CD4-positive, alpha-beta memory T cell (primary cell): ENCODE data around the gene CCDC170. TPM values are rescaled to one million over a fixed set of nuclear protein-coding genes. Genes with fewer than 3 reads are reported as not detected.

Source experiments
- CTCF ChIA-PET: fragments of 350-600 bp; sonication (Branson Sonifier 250); formaldehyde crosslinking; loops from one replicate; lab custom pipeline; 2021; ENCODE audit warnings: inconsistent platforms; ENCODE audit not compliant: partially characterized antibody; lab: Charles Lee
- POLR2A ChIA-PET: fragments of 350-600 bp; sonication (Branson Sonifier 250); formaldehyde crosslinking; loops from one replicate; lab custom pipeline; 2021; ENCODE audit not compliant: partially characterized antibody; lab: Charles Lee
- DNase-seq, 5 donors: peaks; one replicate each; pipeline versions ENCODE4 v3.0.0 to v3.0.0-alpha.2; 2020 to 2022; ENCODE audit warnings: mixed read lengths in 1 of 5
- H3K27ac ChIP-seq: one replicate; pipeline ENCODE4 v1.7.0; 2013; ENCODE audit warnings: low read depth, low read length
- H3K27me3 ChIP-seq: 2 replicates; pipeline ENCODE4 v1.7.0; 2013; ENCODE audit warnings: mild to moderate bottlenecking, low read length, moderate library complexity; ENCODE audit not compliant: insufficient read depth
- H3K36me3 ChIP-seq: 2 replicates; pipeline ENCODE4 v1.7.0; 2013; ENCODE audit warnings: mild to moderate bottlenecking, low read length, moderate library complexity; ENCODE audit not compliant: insufficient read depth
- H3K4me1 ChIP-seq: 2 replicates; pipeline ENCODE4 v1.7.0; 2013; ENCODE audit warnings: mild to moderate bottlenecking, low read length, moderate library complexity; ENCODE audit not compliant: insufficient read depth
- H3K4me3 ChIP-seq, 2 donors: one replicate each; pipeline ENCODE4 v1.7.0; 2013; ENCODE audit warnings: low read length in 2 of 2, mild to moderate bottlenecking in 1 of 2
- H3K9me3 ChIP-seq, 2 donors: one replicate each; pipeline ENCODE4 v1.7.0; 2013; ENCODE audit warnings: low read length in 2 of 2, control low read depth in 1 of 2; ENCODE audit not compliant: control insufficient read depth in 1 of 2
- H3K27ac Mint-ChIP-seq, 7 donors: one replicate each; pipeline ENCODE4 v1.8.0; 2020 to 2021; ENCODE audit warnings: mixed read lengths in 7 of 7, mild to moderate bottlenecking in 6 of 7, inconsistent platforms in 3 of 7, moderate library complexity in 3 of 7
- H3K27me3 Mint-ChIP-seq, 2 donors: one replicate each; pipeline ENCODE4 v1.8.0; 2020 to 2021; ENCODE audit warnings: mixed read lengths in 2 of 2
- H3K36me3 Mint-ChIP-seq, 2 donors: one replicate each; pipeline ENCODE4 v1.8.0; 2020 to 2021; ENCODE audit warnings: mixed read lengths in 2 of 2, inconsistent platforms in 1 of 2, mild to moderate bottlenecking in 1 of 2
- H3K4me1 Mint-ChIP-seq, 4 donors: one replicate each; pipeline ENCODE4 v1.8.0; 2020 to 2021; ENCODE audit warnings: mixed read lengths in 4 of 4, mild to moderate bottlenecking in 1 of 4
- H3K4me3 Mint-ChIP-seq, 8 donors: one replicate each; pipeline ENCODE4 v1.8.0; 2020 to 2021; ENCODE audit warnings: mixed read lengths in 8 of 8, mild to moderate bottlenecking in 7 of 8, moderate library complexity in 6 of 8, inconsistent platforms in 3 of 8
- H3K9me3 Mint-ChIP-seq, 8 donors: one replicate each; pipeline ENCODE4 v1.8.0; 2020 to 2021; ENCODE audit warnings: mixed read lengths in 8 of 8, mild to moderate bottlenecking in 5 of 8, inconsistent platforms in 3 of 8, moderate library complexity in 1 of 8
- intact Hi-C: fragments of 100-400 bp; cut with micrococcal nuclease; formaldehyde crosslinking; loops from one replicate; pipeline ENCODE4 v1.15.1; 2023
- polyA plus RNA-seq, 2 donors: library from polyadenylated mRNA; unstranded; fragments of 300-500 nt; fragmentation: Illumina TruSeq; gene quantifications; one replicate each; pipeline ENCODE4 v1.2.3, GENCODE V29; 2021
- total RNA-seq, 2 experiments: library from RNA; stranded (reverse); gene quantifications; one replicate each; pipeline ENCODE4 v1.2.3, GENCODE V29; 2021

Gene CCDC170
- total and polyA plus RNA-seq, 4 experiments from 2014 or later, result 0.11 to 0.23 TPM; not detected in 2

- peaks cover 4 to 9% of the 10 kb centered on the region in 2 donors for H3K27me3 Mint-ChIP-seq
- no peaks in the 10 kb centered on the region for H3K4me1 ChIP-seq
- intact Hi-C loops, result no loop called here
- H3K36me3 Mint-ChIP-seq, result peaks cover 3% of the 10 kb centered on the region in 2 donors
- DNase-seq, result no peak
- ChIA-PET POLR2A (no interaction called here), CTCF (no interaction called here)
- H3K27me3 ChIP-seq, result no peaks in the 10 kb centered on the region
- H3K36me3 ChIP-seq, result no peaks in the 10 kb centered on the region
- H3K4me3 ChIP-seq, result no peak overlapping the region
- no peaks in the 10 kb centered on the region for H3K9me3 ChIP-seq
- H3K4me1 Mint-ChIP-seq, result no peaks in the 10 kb centered on the region
- H3K4me3 Mint-ChIP-seq, result no peak overlapping the region
- H3K27ac ChIP-seq, result no peak overlapping the region
- no peak overlapping the region for H3K27ac Mint-ChIP-seq
- H3K9me3 Mint-ChIP-seq, result peaks cover 3 to 50% (median 37%) of the 10 kb centered on the region in 8 donors
Observed at GRCh38 chr6:151523034-151523433, 29.2 kb downstream of the CCDC170 start.

GRCh38 chr6:151524059-151524458, 30.2 kb downstream of the CCDC170 start:
- Mint-ChIP-seq H3K9me3 (peaks cover 0 to 42% (median 27%) of the 10 kb centered on the region in 8 donors), H3K27ac (no peak overlapping the region), H3K36me3 (no peaks in the 10 kb centered on the region), H3K27me3 (peaks cover 4 to 13% of the 10 kb centered on the region in 2 donors), H3K4me1 (no peaks in the 10 kb centered on the region), H3K4me3 (no peak overlapping the region)
- no peak overlapping the region for H3K27ac ChIP-seq
- H3K27me3 ChIP-seq, result no peaks in the 10 kb centered on the region
- no peaks in the 10 kb centered on the region for H3K4me1 ChIP-seq
- H3K4me3 ChIP-seq, result no peak overlapping the region
- intact Hi-C loops, result no loop called here
- no peaks in the 10 kb centered on the region for H3K9me3 ChIP-seq
- H3K36me3 ChIP-seq, result no peaks in the 10 kb centered on the region
- DNase-seq, result no peak
- ChIA-PET POLR2A (no interaction called here), CTCF (no interaction called here)

DNA sequence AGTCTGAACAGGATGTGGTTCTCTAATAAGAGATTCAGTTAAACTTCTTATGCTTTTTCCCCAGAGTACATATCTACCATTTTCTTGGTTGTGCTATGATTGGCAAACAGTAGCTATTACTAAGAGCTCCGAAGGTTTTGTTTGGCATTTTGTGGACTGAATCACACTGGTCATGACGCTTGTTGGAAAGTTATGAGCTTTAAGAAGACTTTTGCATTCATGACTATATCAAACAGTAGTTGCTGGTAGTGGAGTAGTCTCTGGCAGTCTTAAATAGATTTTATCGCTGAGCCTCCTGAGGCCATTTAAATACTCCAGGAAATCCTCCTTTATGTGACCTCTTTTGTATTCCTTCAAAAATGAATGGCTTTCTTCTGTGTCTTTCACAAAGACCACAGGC, 40.8 kb downstream of the CCDC170 start:
- no peak overlapping the region for H3K27ac Mint-ChIP-seq
- intact Hi-C loops, result no loop called here
- ChIA-PET CTCF (no interaction called here), POLR2A (no interaction called here)
- H3K27me3 ChIP-seq, result no peaks in the 10 kb centered on the region
- peaks cover 0 to 9% (median 4%) of the 10 kb centered on the region in 8 donors for H3K9me3 Mint-ChIP-seq
- H3K4me1 Mint-ChIP-seq, result no peaks in the 10 kb centered on the region
- no peak overlapping the region for H3K4me3 Mint-ChIP-seq
- no peak for DNase-seq
- peaks cover 0 to 1% of the 10 kb centered on the region in 2 donors for H3K9me3 ChIP-seq
- H3K36me3 ChIP-seq, result no peaks in the 10 kb centered on the region
- no peak overlapping the region for H3K27ac ChIP-seq
- no peaks in the 10 kb centered on the region for H3K36me3 Mint-ChIP-seq
- H3K4me3 ChIP-seq, result no peak overlapping the region
- H3K4me1 ChIP-seq, result no peaks in the 10 kb centered on the region
- peaks cover 3 to 7% of the 10 kb centered on the region in 2 donors for H3K27me3 Mint-ChIP-seq

- intact Hi-C loops, result no loop called here
- no peak overlapping the region for H3K27ac Mint-ChIP-seq
- Histone ChIP-seq H3K27ac (no peak overlapping the region), H3K4me3 (no peak overlapping the region), H3K4me1 (no peaks in the 10 kb centered on the region), H3K27me3 (no peaks in the 10 kb centered on the region), H3K9me3 (peaks cover 0 to 7% of the 10 kb centered on the region in 2 donors), H3K36me3 (no peaks in the 10 kb centered on the region)
- no peak for DNase-seq
- H3K4me3 Mint-ChIP-seq, result no peak overlapping the region
- no peaks in the 10 kb centered on the region for H3K4me1 Mint-ChIP-seq
- CTCF ChIA-PET, result no interaction called here
- H3K9me3 Mint-ChIP-seq, result peaks cover 2 to 16% (median 11%) of the 10 kb centered on the region in 8 donors
- POLR2A ChIA-PET, result no interaction called here
- peaks cover 3 to 6% of the 10 kb centered on the region in 2 donors for H3K27me3 Mint-ChIP-seq
- no peaks in the 10 kb centered on the region for H3K36me3 Mint-ChIP-seq
Observed at GRCh38 chr6:151535476-151536187, 41.8 kb downstream of the CCDC170 start.

DNA sequence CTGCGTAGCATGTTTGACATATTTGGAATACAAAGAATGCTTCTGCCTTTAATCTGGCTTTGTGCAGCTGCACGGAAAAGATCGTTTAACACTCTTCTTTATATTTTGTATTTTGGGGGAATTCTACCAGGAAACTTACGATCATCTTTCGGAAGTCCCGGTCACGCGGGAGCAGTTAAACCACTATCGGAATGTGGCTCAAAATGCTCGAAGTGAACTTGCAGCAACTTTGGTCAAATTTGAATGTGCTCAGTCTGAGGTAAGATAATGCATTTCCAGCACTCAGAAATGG, 42.3 kb downstream of the CCDC170 start:
- H3K4me3 ChIP-seq, result no peak overlapping the region
- H3K27ac ChIP-seq, result no peak overlapping the region
- ChIA-PET POLR2A (no interaction called here), CTCF (no interaction called here)
- no peaks in the 10 kb centered on the region for H3K4me1 Mint-ChIP-seq
- no peak overlapping the region for H3K27ac Mint-ChIP-seq
- H3K4me1 ChIP-seq, result no peaks in the 10 kb centered on the region
- H3K9me3 ChIP-seq, result peaks cover 0 to 7% of the 10 kb centered on the region in 2 donors
- no peak for DNase-seq
- intact Hi-C loops, result no loop called here
- no peaks in the 10 kb centered on the region for H3K36me3 ChIP-seq
- peaks cover 0 to 4% of the 10 kb centered on the region in 2 donors for H3K36me3 Mint-ChIP-seq
- H3K9me3 Mint-ChIP-seq, result peaks cover 5 to 19% (median 15%) of the 10 kb centered on the region in 8 donors
- no peaks in the 10 kb centered on the region for H3K27me3 ChIP-seq
- peaks cover 1 to 6% of the 10 kb centered on the region in 2 donors for H3K27me3 Mint-ChIP-seq
- no peak overlapping the region for H3K4me3 Mint-ChIP-seq

GRCh38 chr6:151537556-151537955, 43.7 kb downstream of the CCDC170 start:
- POLR2A ChIA-PET, result no interaction called here
- Histone ChIP-seq H3K9me3 (peaks cover 0 to 7% of the 10 kb centered on the region in 2 donors), H3K36me3 (no peaks in the 10 kb centered on the region), H3K27ac (no peak overlapping the region), H3K27me3 (no peaks in the 10 kb centered on the region), H3K4me3 (no peak overlapping the region), H3K4me1 (no peaks in the 10 kb centered on the region)
- CTCF ChIA-PET, result no interaction called here
- peaks cover 0 to 4% of the 10 kb centered on the region in 2 donors for H3K36me3 Mint-ChIP-seq
- no peak for DNase-seq
- H3K27me3 Mint-ChIP-seq, result peaks cover 1 to 6% of the 10 kb centered on the region in 2 donors
- no peaks in the 10 kb centered on the region for H3K4me1 Mint-ChIP-seq
- no peak overlapping the region for H3K27ac Mint-ChIP-seq
- intact Hi-C loops, result no loop called here
- no peak overlapping the region for H3K4me3 Mint-ChIP-seq
- H3K9me3 Mint-ChIP-seq, result peaks cover 5 to 21% (median 15%) of the 10 kb centered on the region in 8 donors

DNA sequence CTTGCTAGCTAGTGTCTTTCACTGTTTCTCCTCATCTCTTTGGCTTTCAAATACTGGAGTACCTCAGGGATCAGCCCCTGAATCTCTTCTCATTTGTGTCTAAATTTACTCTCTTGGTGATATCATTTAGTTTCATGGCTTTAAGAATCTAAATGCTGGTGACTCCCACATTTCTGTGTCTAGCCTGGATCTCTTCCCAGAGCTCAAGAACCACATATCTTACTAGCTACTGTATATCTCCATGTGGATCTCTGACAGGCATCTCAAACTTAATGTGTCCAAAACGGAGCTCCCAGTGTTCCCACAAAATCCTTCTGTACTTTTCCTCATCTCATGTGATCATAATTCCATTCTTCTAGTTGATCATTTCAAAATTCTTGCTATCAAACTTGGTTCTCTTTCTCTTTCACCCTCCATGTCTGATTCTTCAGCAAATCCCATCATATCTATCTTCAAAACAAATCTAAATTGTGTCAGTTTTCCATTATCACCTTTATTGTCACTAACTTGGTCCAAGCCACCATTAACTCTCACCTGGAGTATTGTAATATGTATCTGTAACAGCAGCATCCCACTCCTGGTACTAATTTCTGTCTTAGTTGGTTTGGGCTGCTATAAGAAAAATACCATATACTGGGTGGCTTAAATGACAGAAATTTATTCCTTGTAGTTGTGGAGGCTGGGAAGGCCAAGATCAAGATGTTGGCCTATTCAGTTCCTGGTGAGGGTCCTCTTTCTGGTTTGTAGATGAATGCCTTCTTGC, 45.9 kb downstream of the CCDC170 start:
- H3K4me1 ChIP-seq, result no peaks in the 10 kb centered on the region
- no peaks in the 10 kb centered on the region for H3K36me3 ChIP-seq
- ChIA-PET POLR2A (no interaction called here), CTCF (no interaction called here)
- H3K4me3 Mint-ChIP-seq, result no peak overlapping the region
- H3K4me1 Mint-ChIP-seq, result no peaks in the 10 kb centered on the region
- H3K4me3 ChIP-seq, result no peak overlapping the region
- H3K9me3 Mint-ChIP-seq, result peaks cover 5 to 21% (median 15%) of the 10 kb centered on the region in 8 donors
- no peak overlapping the region for H3K27ac ChIP-seq
- no peaks in the 10 kb centered on the region for H3K27me3 ChIP-seq
- no peak overlapping the region for H3K27ac Mint-ChIP-seq
- DNase-seq, result no peak
- peaks cover 0 to 6% of the 10 kb centered on the region in 2 donors for H3K27me3 Mint-ChIP-seq
- intact Hi-C loops, result no loop called here
- H3K36me3 Mint-ChIP-seq, result peaks cover 0 to 4% of the 10 kb centered on the region in 2 donors
- H3K9me3 ChIP-seq, result peaks cover 0 to 7% of the 10 kb centered on the region in 2 donors
